ENCODE measurements around the gene BCAP29. TPM values are rescaled to one million over a fixed set of nuclear protein-coding genes. Genes with fewer than 3 reads are reported as not detected.

Gene BCAP29
- total and polyA plus RNA-seq, 9 of the 15 experiments (the other 6 are each of a cell fraction or from before 2014, with no cell fraction given): 63.4 to 137 (median 79.7) TPM

- no peak for TF ChIP-seq CUX1 (CRISPR knock-in tag; IDR thresholded peaks at IDR 0.05)
- no peak for TF ChIP-seq ZNF143 (CRISPR knock-in tag; IDR thresholded peaks at IDR 0.05)
- TF ChIP-seq SRF (CRISPR knock-in tag; IDR thresholded peaks at IDR 0.05): no peak
- TF ChIP-seq ZNF41 (CRISPR knock-in tag; conservative IDR thresholded peaks at IDR 0.05): no peak
These were observed 30.3 kb downstream of the BCAP29 start (continued) for GRCh38 chr7:107610323-107610722.

- in situ Hi-C loops (cut with MboI): no loop called here
- 52% methylated on average over 1 of the region's 1 CpG for WGBS (ENCODE audit: insufficient coverage, low coverage, missing lambda C conversion rate)
- POLR2A ChIA-PET: no interaction called here
These were observed 33.4 kb downstream of the BCAP29 start for GRCh38 chr7:107613439-107613838.

More at GRCh38 chr7:107613439-107613838, 33.4 kb downstream of the BCAP29 start:
- peak; percentile 83 for TF ChIP-seq ZNF316 (IDR thresholded peaks at IDR 0.05)
- peak; percentile 22; the same call in 1 of the 2 replicates for TF ChIP-seq MAFK (IDR thresholded peaks at IDR 0.05; ENCODE audit: low read length)
- peak; percentile 62 for TF ChIP-seq MAFG (tag; conservative IDR thresholded peaks at IDR 0.05)
- no peak for TF ChIP-seq MED1 (CRISPR knock-in tag; IDR thresholded peaks at IDR 0.05; ENCODE audit: borderline replicate concordance)
- peak; percentile 83 for TF ChIP-seq C11orf30 (IDR thresholded peaks at IDR 0.05; ENCODE audit: low read depth)
- TF ChIP-seq MAFF (IDR thresholded peaks at IDR 0.05; ENCODE audit: low read length): peak; percentile 51
- no peak overlapping the region for H3K4me2 ChIP-seq (ENCODE audit: insufficient read depth, low read length)
- H3K4me3 ChIP-seq: no peak overlapping the region
- H3K4me1 ChIP-seq (replicated peaks in 1 of 2; ENCODE audit: control insufficient read depth in 2 of 2, insufficient read depth in 2 of 2, low read length in 2 of 2): no peaks in the 10 kb centered on the region
- no peak overlapping the region for H2AFZ ChIP-seq (ENCODE audit: low read depth, low read length)
- H3K9ac ChIP-seq (ENCODE audit: insufficient read depth in 1 of 2, low read depth in 2 of 2, low read length in 2 of 2): no peak overlapping the region
- no TSS peak for BruUV-seq (replicated peaks)
- intact Hi-C loops (cut with micrococcal nuclease): no loop called here
- ATAC-seq: no peak
- no peaks in the 10 kb centered on the region for H4K20me1 ChIP-seq (replicated peaks; ENCODE audit: control insufficient read depth, insufficient read depth, low read length)
- CTCF ChIA-PET (ENCODE audit: low intra/inter-chr PET ratio): no interaction called here
- H3K36me3 ChIP-seq (ENCODE audit: control insufficient read depth, insufficient read depth, low read length): peaks cover 71% of the 10 kb centered on the region
- FAIRE-seq: no peak
- no peaks in the 10 kb centered on the region for H3K27me3 ChIP-seq (ENCODE audit: control insufficient read depth in 2 of 2, insufficient read depth in 2 of 2, low read length in 2 of 2)
- DNase-seq (ENCODE audit: extremely low read depth in 1 of 4, low spot score in 3 of 4): no peak
- no peak overlapping the region for H3K27ac ChIP-seq (ENCODE audit: extremely low read depth, low read depth, low read length)
- no peaks in the 10 kb centered on the region for H3K9me3 ChIP-seq (replicated peaks; ENCODE audit: control insufficient read depth, insufficient read depth, low read depth, low read length)
- H3K79me2 ChIP-seq (ENCODE audit: control insufficient read depth, insufficient read depth, low read length): no peaks in the 10 kb centered on the region
- no peaks in the 10 kb centered on the region for H3K9me1 ChIP-seq (ENCODE audit: control insufficient read depth, insufficient read depth, low read length)
